Gastroesophageal sphincter (tissue), 2 donors: Measurements from ENCODE around the gene PEAK1.

Experiments
- EP300 ChIP-seq: sonication (generic); formaldehyde crosslinking; IDR thresholded peaks from one replicate; pipeline ENCODE4 v1.6.1; 2017; ENCODE audit warnings: antibody characterized with exemption, mild to moderate bottlenecking
- POLR2AphosphoS5 ChIP-seq: sonication (generic); formaldehyde crosslinking; IDR thresholded peaks from one replicate; pipeline ENCODE4 v1.6.1; 2017; ENCODE audit warnings: antibody characterized with exemption

DNA sequence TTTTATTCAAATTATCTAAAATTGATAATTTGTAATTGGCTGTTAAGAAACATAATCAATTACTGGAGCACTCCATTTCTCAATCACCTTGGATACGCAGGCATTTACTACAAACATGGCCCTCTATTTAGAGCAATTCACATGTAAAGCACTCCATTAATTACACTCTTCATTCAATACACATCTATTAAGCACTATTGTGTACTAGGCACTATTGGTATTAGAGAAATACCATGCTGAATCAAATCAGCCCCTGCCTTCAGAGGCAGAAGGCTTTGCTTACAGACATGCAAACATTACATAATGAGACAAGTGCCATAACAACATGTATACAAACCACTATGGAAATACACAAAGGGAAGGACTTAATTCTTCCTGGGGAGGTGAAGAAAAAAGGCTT is 69.1 kb downstream of the PEAK1 start:
- TF ChIP-seq POLR2AphosphoS5 (no peak), EP300 (no peak)
